Measurements from ENCODE around the gene GIGYF2. TPM values are rescaled to one million over a fixed set of nuclear protein-coding genes. Genes with fewer than 3 reads are reported as not detected.

Gene GIGYF2
- total and polyA plus RNA-seq, 8 donors = 17.4 to 50.9 (median 41.0) TPM

GRCh38 chr2:232878855-232879617 is 181.9 kb downstream of the GIGYF2 start:
- TF ChIP-seq CTCF (IDR thresholded peaks at IDR 0.05) = no peak
- no peak for FAIRE-seq

GRCh38 chr2:232879618-232880494 is 182.7 kb downstream of the GIGYF2 start:
- WGBS, 2 donors = 85 to 87% methylated on average over 21 of the region's 21 CpGs
- Histone ChIP-seq H3K27ac (no peak overlapping the region), H3K4me3 (no peak overlapping the region), H3K9me3 (no peaks in the 10 kb centered on the region), H3K4me1 (peaks cover 0 to 3% (median 0%) of the 10 kb centered on the region in 3 donors), H3K27me3 (no peaks in the 10 kb centered on the region), H3K36me3 (no peaks in the 10 kb centered on the region)
- ATAC-seq = no peak
- no peak for TF ChIP-seq CTCF (IDR thresholded peaks at IDR 0.05)
- DNase-seq = peak in 2 of 6 donors; percentile 40 to 55
- no peak for FAIRE-seq
- intact Hi-C loops (cut with DNase I) = loop anchor here in 1 of 3 donors (10.0 kb wide), 1 partner anchor 165 kb away; no protein-coding TSS in a partner anchor

More at GRCh38 chr2:232878855-232879617, 181.9 kb downstream of the GIGYF2 start:
- 85 to 89% methylated on average over 20 of the region's 20 CpGs for WGBS, 2 donors
- Histone ChIP-seq H3K27ac (no peak overlapping the region), H3K4me3 (no peak overlapping the region), H3K4me1 (peaks cover 0 to 3% (median 0%) of the 10 kb centered on the region in 3 donors), H3K9me3 (no peaks in the 10 kb centered on the region), H3K27me3 (no peaks in the 10 kb centered on the region), H3K36me3 (no peaks in the 10 kb centered on the region)
- peak in 2 of 6 donors; percentile 39 to 46 for DNase-seq
- no peak for ATAC-seq
- intact Hi-C loops (cut with DNase I) = loop anchor here in 1 of 3 donors (10.0 kb wide), 1 partner anchor 166 kb away; no protein-coding TSS in a partner anchor

GRCh38 chr2:232880764-232881351 is 183.7 kb downstream of the GIGYF2 start:
- Histone ChIP-seq H3K36me3 (no peaks in the 10 kb centered on the region), H3K27ac (no peak overlapping the region), H3K9me3 (no peaks in the 10 kb centered on the region), H3K4me3 (no peak overlapping the region), H3K4me1 (peaks cover 0 to under 1% (median 0%) of the 10 kb centered on the region in 3 donors), H3K27me3 (no peaks in the 10 kb centered on the region)
- intact Hi-C loops (cut with DNase I) = no loop called here
- no peak for FAIRE-seq
- no peak for DNase-seq
- ATAC-seq = no peak
- WGBS, 2 donors = 84 to 89% methylated on average over 14 to 17 of the region's 17 CpGs
- TF ChIP-seq CTCF (IDR thresholded peaks at IDR 0.05) = no peak

- no peak for ATAC-seq
- Histone ChIP-seq H3K4me1 (no peaks in the 10 kb centered on the region), H3K27ac (no peak overlapping the region), H3K27me3 (no peaks in the 10 kb centered on the region), H3K9me3 (no peaks in the 10 kb centered on the region), H3K4me3 (no peak overlapping the region), H3K36me3 (no peaks in the 10 kb centered on the region)
- intact Hi-C loops (cut with DNase I) = no loop called here
- no peak for TF ChIP-seq CTCF (IDR thresholded peaks at IDR 0.05)
- no peak for FAIRE-seq
- DNase-seq = peak in 1 of 6 donors; percentile 47
- 90 to 93% methylated on average over 17 of the region's 17 CpGs for WGBS, 2 donors
Observed at GRCh38 chr2:232882085-232882484, 185.0 kb downstream of the GIGYF2 start.

All from pancreas (tissue), 10 donors.